Activated T-cell treated with anti-CD3 and anti-CD28 coated beads for 4 hours (primary cell): ENCODE measurements around the gene RSPH1.

Source experiments
- DNase-seq: peaks from one replicate; pipeline ENCODE4 v3.0.0-alpha.2; 2020

Gene RSPH1

GRCh38 chr21:42531771-42532170 lies 35.7 kb upstream of the RSPH1 start:
- DNase-seq: no peak

- no peak for DNase-seq
Observed at GRCh38 chr21:42530167-42530518, 34.1 kb upstream of the RSPH1 start.

GRCh38 chr21:42527489-42528158 lies 31.6 kb upstream of the RSPH1 start:
- no peak for DNase-seq

- no peak for DNase-seq
Observed at GRCh38 chr21:42527127-42527488, 31.1 kb upstream of the RSPH1 start.

- DNase-seq: no peak
Observed at GRCh38 chr21:42526379-42526727, 30.3 kb upstream of the RSPH1 start.

GRCh38 chr21:42525676-42526378 lies 29.8 kb upstream of the RSPH1 start:
- no peak for DNase-seq

- DNase-seq: no peak
Observed at GRCh38 chr21:42525029-42525581, 29.1 kb upstream of the RSPH1 start.

GRCh38 chr21:42524341-42525028 lies 28.5 kb upstream of the RSPH1 start:
- DNase-seq: no peak

- no peak for DNase-seq
Observed at GRCh38 chr21:42523941-42524340, 27.9 kb upstream of the RSPH1 start.

- DNase-seq: no peak
Observed at GRCh38 chr21:42523211-42523610, 27.2 kb upstream of the RSPH1 start.

- no peak for DNase-seq
Observed at GRCh38 chr21:42522771-42523170, 26.7 kb upstream of the RSPH1 start.

GRCh38 chr21:42522271-42522670 lies 26.2 kb upstream of the RSPH1 start:
- DNase-seq: no peak

GRCh38 chr21:42521805-42522204 lies 25.8 kb upstream of the RSPH1 start:
- no peak for DNase-seq

GRCh38 chr21:42521384-42521783 lies 25.4 kb upstream of the RSPH1 start:
- no peak for DNase-seq

GRCh38 chr21:42520628-42521253 lies 24.7 kb upstream of the RSPH1 start:
- DNase-seq: no peak

- DNase-seq: no peak
Observed at GRCh38 chr21:42518626-42519025, 22.6 kb upstream of the RSPH1 start.

GRCh38 chr21:42518215-42518614 lies 22.2 kb upstream of the RSPH1 start:
- no peak for DNase-seq

- no peak for DNase-seq
Observed at GRCh38 chr21:42515708-42516502, 19.9 kb upstream of the RSPH1 start.

GRCh38 chr21:42514883-42515228 lies 18.8 kb upstream of the RSPH1 start:
- DNase-seq: no peak

GRCh38 chr21:42513985-42514882 lies 18.2 kb upstream of the RSPH1 start:
- peak; percentile 57 for DNase-seq

GRCh38 chr21:42513151-42513984 lies 17.3 kb upstream of the RSPH1 start, which contains the start of gene SLC37A1:
TSS of gene SLC37A1 (plus strand) at chr21:42513852. CDS start at chr21:42518455, 4,603 bp downstream.
- DNase-seq: no peak
